Measurements from ENCODE around the gene SLC9A6.
"Not testable (repeated sequence)": the region's sequence is repeated elsewhere in the genome, so short reads cannot be mapped to it uniquely, and the experiment has no call there.

Gene SLC9A6

GRCh38 chrX:136030303-136031191 lies 45.3 kb downstream of the SLC9A6 start:
- FAIRE-seq, result no peak

- FAIRE-seq, result no peak
Measured at GRCh38 chrX:136031626-136032025, 46.4 kb downstream of the SLC9A6 start.

DNA sequence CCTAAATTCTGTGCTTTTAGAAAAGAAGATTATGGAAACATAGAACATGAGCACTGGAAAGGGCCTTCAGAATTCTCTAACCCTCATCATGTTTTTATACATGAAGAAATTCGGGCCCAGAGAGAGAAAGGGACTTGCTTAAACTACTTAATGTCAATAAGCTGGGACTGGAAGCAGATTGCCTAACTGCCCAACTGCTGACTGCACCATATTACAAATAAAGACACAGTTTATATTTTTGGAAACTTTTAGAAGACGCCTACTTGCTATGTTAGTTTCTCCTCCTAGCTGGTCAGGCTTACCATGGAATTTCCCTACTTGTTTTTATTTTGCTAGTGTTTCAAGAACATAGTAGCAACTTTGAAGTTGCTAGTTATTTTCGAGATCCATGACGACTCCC lies 47.1 kb downstream of the SLC9A6 start:
- FAIRE-seq, result no peak

DNA sequence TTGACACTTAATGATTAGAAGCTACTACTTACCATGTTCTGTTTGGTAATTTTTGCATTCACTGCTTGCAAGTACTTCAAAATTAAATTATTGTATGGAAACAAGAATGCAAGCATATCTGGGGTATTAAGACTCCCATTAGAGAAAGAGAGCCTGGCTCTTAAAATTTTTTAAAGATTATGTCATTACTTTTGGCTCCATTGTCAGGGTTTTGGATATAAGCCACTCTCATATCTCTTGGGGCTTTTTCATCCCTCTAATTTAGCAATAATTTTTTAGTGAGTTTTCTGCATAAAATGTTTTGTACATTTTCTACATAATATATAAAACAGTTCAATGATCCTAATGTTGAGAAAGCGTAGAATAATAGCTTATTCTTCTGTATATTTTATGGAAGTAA lies 49.4 kb downstream of the SLC9A6 start:
- no peak for FAIRE-seq

DNA sequence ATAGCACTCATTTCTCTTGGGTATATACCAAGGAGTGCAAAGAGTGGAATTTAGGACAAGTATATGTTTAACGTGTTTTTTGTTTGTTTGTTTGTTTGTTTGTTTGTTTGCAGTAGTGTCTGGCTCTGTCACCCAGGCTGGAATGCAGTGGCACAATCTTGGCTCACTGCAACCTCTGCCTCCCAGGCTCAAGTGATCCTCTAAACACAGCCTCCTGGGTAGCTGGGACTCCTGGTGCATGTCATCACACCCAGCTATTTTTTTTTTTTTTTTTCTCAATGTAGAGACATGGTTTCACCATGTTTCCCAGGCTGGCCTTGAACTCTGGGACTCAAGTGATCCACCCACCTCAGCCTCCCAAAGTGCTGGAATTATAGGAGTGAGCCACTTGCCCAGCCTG lies 50.4 kb downstream of the SLC9A6 start:
- FAIRE-seq, result no peak

GRCh38 chrX:136039485-136039884 lies 54.2 kb downstream of the SLC9A6 start:
- no peak for FAIRE-seq

GRCh38 chrX:136039968-136040367 lies 54.7 kb downstream of the SLC9A6 start:
- no peak for FAIRE-seq

DNA sequence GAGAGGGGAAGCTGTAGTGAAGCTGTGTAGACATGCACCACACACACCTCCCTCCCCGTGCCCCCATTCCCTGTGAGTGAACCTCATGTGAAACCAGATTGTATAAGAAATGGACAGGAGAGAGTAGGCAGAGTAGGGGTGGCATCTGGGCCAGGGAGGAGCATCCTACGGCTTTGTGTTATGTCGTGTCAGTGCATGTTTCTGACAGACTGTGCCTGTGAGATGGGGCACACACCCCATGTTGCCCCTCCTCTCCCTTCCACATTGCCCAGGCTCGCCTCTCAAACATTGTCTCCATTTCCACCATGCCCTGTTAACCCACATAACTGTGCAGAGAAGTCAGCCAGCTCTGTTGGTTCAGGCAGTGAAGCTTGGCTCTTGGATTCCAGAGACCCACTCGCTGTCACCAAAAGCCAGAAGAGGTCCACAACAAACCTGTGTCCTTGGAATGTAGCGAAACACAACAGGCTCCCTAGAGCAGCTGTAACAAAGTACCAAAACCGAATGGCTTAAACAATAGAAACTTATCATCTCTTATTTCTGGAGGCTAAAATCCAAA lies 56.1 kb downstream of the SLC9A6 start:
- FAIRE-seq, result no peak

DNA sequence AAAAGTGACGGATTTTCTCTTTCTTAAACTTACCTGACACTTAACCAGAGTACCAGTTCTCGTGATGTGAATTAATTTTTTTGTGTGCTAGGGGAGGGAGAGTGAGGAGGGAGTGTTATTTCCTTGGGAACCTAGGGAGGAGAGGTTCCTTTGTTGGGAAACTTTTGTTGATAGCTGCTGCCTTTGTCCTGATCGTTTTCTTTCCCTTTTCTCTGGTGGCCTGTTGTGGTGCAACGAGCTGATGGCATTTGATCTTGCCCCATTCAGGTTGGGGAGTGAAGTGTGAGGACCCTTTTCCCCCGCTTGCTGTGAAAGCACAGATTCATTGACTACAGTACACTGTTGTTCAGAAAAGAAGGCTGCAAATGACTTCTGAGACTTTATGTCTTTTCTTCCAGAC lies 59.8 kb downstream of the SLC9A6 start:
- FAIRE-seq, result no peak

- no peak for FAIRE-seq
Measured at GRCh38 chrX:136046295-136047015, 61.2 kb downstream of the SLC9A6 start.

DNA sequence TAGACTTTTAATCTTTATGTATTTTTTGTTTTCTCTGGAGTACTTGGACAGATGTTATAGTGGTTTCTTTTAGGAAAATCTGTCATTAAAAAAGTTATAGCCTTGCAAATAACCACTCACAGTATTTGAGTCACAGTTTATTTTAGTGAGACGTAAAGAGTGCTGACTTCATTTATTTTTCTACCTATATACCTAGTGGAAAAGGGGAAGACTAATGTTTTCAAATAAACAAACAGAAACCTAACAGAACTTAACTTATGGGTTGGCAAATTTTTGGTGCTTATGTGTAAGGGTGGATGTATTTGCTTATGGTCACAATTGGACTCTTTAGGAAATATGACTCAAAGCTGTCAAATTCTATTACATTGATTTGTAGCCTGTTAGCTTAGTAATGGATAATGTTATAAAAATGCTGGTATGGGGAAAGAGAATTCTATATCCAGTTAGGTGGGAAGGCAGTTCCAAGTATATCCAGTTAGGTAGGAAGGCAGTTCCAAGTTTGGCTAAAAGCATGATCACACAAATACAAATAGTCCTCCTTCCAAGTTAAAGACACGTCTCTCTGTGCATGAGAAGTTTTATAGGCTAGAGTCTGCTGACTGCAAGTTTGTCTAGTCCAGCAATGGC lies 61.9 kb downstream of the SLC9A6 start:
- FAIRE-seq, result no peak

DNA sequence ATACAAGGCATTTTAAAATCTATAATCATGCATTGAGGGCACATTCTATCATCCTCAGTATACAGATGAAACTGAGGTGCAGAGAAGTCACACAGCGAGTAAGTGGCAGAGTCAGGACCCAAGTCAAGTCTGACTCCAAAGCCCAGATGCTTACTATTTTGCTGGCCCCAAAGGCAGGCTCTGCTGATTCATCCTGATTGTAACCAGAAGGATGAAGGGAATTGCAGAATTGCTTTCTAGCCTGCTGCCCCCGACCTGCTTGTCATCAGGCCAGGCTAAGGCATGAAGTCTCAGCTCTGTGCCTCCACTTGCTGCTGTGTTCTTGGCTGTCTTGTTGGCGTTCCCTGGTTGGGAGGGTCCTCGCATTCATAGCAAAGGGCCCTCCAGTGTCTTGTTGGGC lies 62.7 kb downstream of the SLC9A6 start:
- FAIRE-seq, result no peak

DNA sequence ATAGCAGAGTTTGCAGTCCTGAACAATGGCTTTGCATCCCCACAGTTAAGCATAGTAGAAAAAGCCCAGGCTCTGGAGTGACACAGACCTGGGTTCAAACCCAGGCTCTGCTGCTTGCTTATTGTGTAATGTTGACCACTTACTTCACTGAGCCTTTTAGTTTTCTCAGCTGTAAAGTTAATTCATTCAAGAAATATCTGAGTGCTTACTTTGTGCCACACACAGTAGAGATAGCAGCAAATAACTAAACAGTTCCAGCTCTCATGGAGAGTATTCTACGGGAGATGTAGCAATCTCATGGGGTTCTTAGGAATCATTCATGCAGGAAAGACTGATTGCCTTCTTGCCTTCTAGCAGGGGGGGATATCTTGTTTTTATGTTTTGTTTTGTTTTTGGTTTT lies 63.2 kb downstream of the SLC9A6 start:
- FAIRE-seq, result no peak

- FAIRE-seq, result no peak
Measured at GRCh38 chrX:136049608-136050007, 64.4 kb downstream of the SLC9A6 start.

GRCh38 chrX:136050875-136051274 lies 65.6 kb downstream of the SLC9A6 start:
- not testable (repeated sequence) for FAIRE-seq

GRCh38 chrX:136051611-136052010 lies 66.4 kb downstream of the SLC9A6 start:
- no peak for FAIRE-seq

GRCh38 chrX:136055651-136056221 lies 70.5 kb downstream of the SLC9A6 start:
- FAIRE-seq, result no peak

DNA sequence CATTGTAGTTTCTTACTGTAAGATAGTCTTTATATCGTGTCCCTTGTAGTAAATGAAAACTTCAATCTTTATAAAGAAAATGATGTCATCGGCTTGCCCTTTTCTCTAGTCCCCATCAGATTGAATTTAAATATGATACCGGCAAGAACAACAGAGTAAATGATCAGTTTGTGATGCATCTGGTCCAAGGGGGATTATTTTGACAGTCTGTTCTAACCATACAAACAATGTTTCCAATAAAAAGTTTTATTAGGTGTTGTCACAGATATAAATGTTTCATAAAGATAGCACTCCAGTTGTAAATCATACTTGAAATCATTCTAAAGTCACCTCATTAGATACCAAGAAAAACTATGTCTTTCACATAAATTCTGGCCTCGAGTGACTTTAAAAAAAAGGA lies 72.3 kb downstream of the SLC9A6 start:
- no peak for FAIRE-seq

DNA sequence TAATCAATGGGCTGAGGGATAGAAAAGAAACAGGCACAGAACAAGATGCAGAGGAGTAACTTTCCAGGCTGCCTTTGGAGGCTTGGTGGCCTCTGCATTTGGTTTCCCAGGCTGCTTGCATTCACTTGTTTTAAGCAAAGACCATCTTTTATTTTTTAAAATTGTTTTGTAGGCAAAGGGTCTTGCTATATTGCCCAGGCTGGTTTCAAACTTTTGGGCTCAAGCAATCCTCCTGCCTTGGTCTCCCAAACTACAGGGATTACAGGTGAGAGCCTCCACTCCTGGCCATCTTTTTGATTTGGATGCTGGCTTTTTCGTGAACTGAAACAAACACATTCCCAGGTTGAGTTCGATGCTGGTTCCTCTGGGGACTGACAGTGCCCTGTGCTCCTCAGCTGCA lies 74.1 kb downstream of the SLC9A6 start:
- FAIRE-seq, result no peak

DNA sequence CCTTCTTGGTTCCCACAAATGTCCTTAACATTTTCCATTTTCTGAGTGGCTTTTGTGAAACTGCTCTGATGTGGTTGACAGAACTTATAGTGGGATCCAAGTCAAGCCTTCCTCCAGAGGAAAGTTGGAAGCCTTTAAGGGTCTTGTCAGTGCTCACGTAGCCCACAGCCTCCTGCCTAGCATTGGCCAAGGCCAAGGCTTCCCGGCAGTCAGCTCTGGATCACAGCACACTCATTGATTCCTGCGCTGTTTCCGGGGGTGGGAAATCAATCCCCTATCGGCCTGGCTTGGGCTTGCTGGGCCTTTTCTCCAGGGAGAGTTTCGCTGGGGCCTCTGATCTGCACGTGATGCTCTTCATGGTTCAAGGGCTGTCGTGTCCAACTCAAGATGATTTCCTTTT lies 76.1 kb downstream of the SLC9A6 start:
- FAIRE-seq, result no peak

GRCh38 chrX:136061696-136062095 lies 76.5 kb downstream of the SLC9A6 start:
- FAIRE-seq, result no peak

- no peak for FAIRE-seq
Measured at GRCh38 chrX:136063340-136064079, 78.3 kb downstream of the SLC9A6 start.
